Loucy (cell line): Measurements from ENCODE around the gene ZFAND3.

Experiments used
- H2AFZ ChIP-seq: fragments of 200-600 bp; sonication (generic); 2 replicates; pipeline ENCODE4 v1.6.0; 2016; ENCODE audit warnings: antibody characterized with exemption, mild to moderate bottlenecking, low read length, moderate library complexity
- H3F3A ChIP-seq: fragments of 200-600 bp; 2 replicates; pipeline ENCODE4 v1.6.0; 2016; ENCODE audit warnings: antibody characterized with exemption, low read depth, mild to moderate bottlenecking
- H3K27me3 ChIP-seq: fragments of 200-600 bp; sonication (generic); 2 replicates; pipeline ENCODE4 v1.6.1; 2014; ENCODE audit warnings: low read length, mild to moderate bottlenecking; ENCODE audit not compliant: insufficient read depth, poor library complexity, severe bottlenecking
- H3K36me3 ChIP-seq: fragments of 200-600 bp; sonication (generic); 2 replicates; pipeline ENCODE4 v1.6.1; 2016; ENCODE audit warnings: low read length; ENCODE audit not compliant: insufficient read depth
- H3K4me1 ChIP-seq: fragments of 200-600 bp; sonication (generic); 2 replicates; pipeline ENCODE4 v1.5.1; 2014; ENCODE audit warnings: low read length, mild to moderate bottlenecking; ENCODE audit not compliant: insufficient read depth, poor library complexity, severe bottlenecking
- H3K4me2 ChIP-seq: fragments of 200-600 bp; sonication (generic); 2 replicates; pipeline ENCODE4 v1.6.0; 2014; ENCODE audit warnings: antibody characterized with exemption, low read length, low read depth, mild to moderate bottlenecking; ENCODE audit not compliant: poor library complexity, severe bottlenecking
- H3K4me3 ChIP-seq: fragments of 200-600 bp; sonication (generic); 2 replicates; pipeline ENCODE4 v1.5.1; 2014; ENCODE audit warnings: low read length, mild to moderate bottlenecking, mixed read lengths; ENCODE audit not compliant: poor library complexity, severe bottlenecking
- H3K79me2 ChIP-seq: fragments of 200-600 bp; sonication (generic); 2 replicates; pipeline ENCODE4 v1.6.1; 2014; ENCODE audit warnings: low read length; ENCODE audit not compliant: insufficient read depth
- H3K9ac ChIP-seq: fragments of 200-600 bp; sonication (generic); 2 replicates; pipeline ENCODE4 v1.6.0; 2014; ENCODE audit warnings: mild to moderate bottlenecking, low read depth, low read length, moderate library complexity; ENCODE audit not compliant: poor library complexity, severe bottlenecking
- H3K9me2 ChIP-seq: fragments of 200-600 bp; sonication (generic); replicated peaks from 2 replicates; pipeline ENCODE4 v1.6.1; 2016; ENCODE audit warnings: low read depth, low read length, mixed read lengths
- H3K9me3 ChIP-seq: fragments of 200-600 bp; sonication (generic); 2 replicates; pipeline ENCODE4 v1.6.1; 2014; ENCODE audit warnings: mild to moderate bottlenecking, antibody characterized with exemption, low read length, low read depth; ENCODE audit not compliant: insufficient read depth
- H4K20me1 ChIP-seq: fragments of 200-600 bp; sonication (generic); 2 replicates; pipeline ENCODE4 v1.6.0; 2014; ENCODE audit warnings: antibody characterized with exemption, low read length, mild to moderate bottlenecking; ENCODE audit not compliant: insufficient read depth, poor library complexity, severe bottlenecking
- EZH2phosphoT487 ChIP-seq: fragments of 200-600 bp; IDR thresholded peaks from 2 replicates; pipeline ENCODE4 v1.6.1; 2018; ENCODE audit warnings: antibody characterized with exemption, mild to moderate bottlenecking, moderate library complexity, borderline replicate concordance
- TF ChIP-seq, protein P1 (sequence below): fragments of 200-600 bp; sonication (generic); conservative IDR thresholded peaks from 2 replicates; pipeline ENCODE4 v1.5.1; 2014; ENCODE audit warnings: mild to moderate bottlenecking, antibody characterized with exemption, low read length

Gene ZFAND3

DNA sequence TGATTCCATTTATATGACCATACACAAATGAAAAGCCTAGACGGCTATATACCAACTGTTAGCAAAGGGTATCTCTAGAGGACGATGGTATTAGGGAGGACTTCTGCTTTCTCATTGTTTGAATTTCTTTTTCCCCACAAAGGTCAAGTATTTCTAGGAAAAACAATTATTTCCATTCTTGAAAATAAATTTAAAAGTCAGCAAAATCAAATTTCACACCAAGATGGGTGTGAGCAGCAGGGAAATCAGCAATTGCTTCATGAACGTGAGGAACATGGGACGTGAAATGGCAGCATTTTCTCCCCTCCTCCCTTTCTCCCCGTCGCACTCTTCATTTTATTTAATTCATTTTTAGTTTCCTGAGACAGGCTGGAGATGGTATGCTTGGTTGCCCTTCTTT, 5.2 kb upstream of the ZFAND3 start:
- Histone ChIP-seq H3K9me2 (no peaks in the 10 kb centered on the region), H3K4me1 (peaks cover 14% of the 10 kb centered on the region), H3K4me3 (no peak overlapping the region), H3F3A (no peaks in the 10 kb centered on the region), H3K9me3 (no peaks in the 10 kb centered on the region), H3K79me2 (peaks cover 13% of the 10 kb centered on the region), H3K27me3 (no peaks in the 10 kb centered on the region), H4K20me1 (no peaks in the 10 kb centered on the region), H2AFZ (no peak overlapping the region), H3K36me3 (no peaks in the 10 kb centered on the region), H3K9ac (no peak overlapping the region), H3K4me2 (no peak overlapping the region)
- TF ChIP-seq EZH2phosphoT487: no peak
- TF ChIP-seq, protein P1, sequence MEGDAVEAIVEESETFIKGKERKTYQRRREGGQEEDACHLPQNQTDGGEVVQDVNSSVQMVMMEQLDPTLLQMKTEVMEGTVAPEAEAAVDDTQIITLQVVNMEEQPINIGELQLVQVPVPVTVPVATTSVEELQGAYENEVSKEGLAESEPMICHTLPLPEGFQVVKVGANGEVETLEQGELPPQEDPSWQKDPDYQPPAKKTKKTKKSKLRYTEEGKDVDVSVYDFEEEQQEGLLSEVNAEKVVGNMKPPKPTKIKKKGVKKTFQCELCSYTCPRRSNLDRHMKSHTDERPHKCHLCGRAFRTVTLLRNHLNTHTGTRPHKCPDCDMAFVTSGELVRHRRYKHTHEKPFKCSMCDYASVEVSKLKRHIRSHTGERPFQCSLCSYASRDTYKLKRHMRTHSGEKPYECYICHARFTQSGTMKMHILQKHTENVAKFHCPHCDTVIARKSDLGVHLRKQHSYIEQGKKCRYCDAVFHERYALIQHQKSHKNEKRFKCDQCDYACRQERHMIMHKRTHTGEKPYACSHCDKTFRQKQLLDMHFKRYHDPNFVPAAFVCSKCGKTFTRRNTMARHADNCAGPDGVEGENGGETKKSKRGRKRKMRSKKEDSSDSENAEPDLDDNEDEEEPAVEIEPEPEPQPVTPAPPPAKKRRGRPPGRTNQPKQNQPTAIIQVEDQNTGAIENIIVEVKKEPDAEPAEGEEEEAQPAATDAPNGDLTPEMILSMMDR: no peak

DNA sequence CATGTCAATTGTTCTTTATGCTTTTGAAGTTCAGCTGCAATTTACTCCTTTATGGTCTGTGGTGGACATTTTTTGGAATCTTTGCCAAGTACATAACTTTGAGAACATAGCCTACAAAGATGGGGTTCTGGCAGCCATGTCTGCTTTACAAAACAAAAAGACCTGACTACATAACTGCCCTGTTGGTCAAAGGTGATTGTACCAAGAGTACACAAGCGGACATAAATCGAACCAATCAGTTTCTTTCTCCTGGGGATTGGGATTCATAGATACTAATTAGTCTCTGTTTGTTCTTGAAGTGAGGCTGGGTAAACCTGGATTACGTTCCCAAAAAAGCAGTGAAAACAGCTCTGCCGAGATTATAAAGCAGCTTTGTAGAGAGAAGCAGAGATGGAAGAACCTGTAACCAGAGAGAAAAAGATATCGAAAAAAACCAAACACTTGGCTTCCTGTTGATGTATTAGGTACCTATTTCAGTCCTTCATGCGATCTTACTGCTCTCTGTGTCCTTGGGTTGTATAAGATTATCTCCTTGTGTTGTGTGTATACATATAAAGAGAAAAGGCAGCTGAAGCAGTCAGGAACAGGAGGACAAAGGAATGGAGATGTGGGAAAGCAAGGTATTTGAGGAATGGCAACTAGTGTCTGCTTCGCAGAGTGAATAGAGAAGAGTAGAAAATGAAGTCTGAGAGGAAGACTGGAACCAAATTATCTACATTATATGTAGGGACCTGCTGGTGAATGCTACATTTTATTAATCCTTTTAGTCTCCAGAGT, 2.7 kb upstream of the ZFAND3 start:
- H3K27me3 ChIP-seq: no peaks in the 10 kb centered on the region
- peak overlapping the region; percentile 86 for H3K4me2 ChIP-seq
- H3K4me1 ChIP-seq: peaks cover 29% of the 10 kb centered on the region
- H3K36me3 ChIP-seq: no peaks in the 10 kb centered on the region
- peaks cover 16% of the 10 kb centered on the region for H4K20me1 ChIP-seq
- H3K9ac ChIP-seq: no peak overlapping the region
- no peak overlapping the region for H2AFZ ChIP-seq
- H3F3A ChIP-seq: no peaks in the 10 kb centered on the region
- H3K9me2 ChIP-seq: no peaks in the 10 kb centered on the region
- no peaks in the 10 kb centered on the region for H3K9me3 ChIP-seq
- TF ChIP-seq EZH2phosphoT487: no peak
- TF ChIP-seq, protein P1: no peak
- no peak overlapping the region for H3K4me3 ChIP-seq
- H3K79me2 ChIP-seq: peaks cover 31% of the 10 kb centered on the region

DNA sequence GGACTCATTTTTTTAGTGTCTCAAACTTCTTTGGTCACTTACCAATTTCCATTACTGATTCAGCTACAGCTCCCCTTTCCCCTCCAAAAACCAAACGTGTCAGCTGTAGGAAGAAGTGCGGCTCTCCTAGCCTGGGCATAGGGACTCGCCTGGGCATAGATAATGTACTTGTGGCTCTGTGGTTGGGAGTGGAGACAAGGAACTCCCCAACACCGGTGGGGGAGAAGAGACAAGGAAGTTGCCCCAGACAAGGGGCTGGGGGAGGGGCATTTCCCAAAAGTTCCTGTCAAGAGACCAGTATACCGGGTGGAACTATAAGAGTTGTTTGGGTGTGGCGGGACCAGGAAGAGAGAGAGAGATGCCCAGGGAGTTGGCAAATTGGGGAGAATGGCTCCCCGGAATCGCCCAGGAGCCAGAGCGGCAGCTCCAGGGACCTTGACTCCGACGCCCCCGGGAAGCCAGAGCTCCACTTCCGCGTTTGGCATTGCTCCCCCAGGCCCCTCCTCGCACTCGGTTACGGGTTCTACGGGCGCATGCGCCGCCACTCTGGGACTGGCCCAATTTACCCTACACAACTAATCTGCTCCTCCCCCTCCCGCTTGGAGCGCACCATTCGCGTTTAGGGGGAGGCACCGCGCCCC, 871 bp upstream of the ZFAND3 start:
- Histone ChIP-seq H3K27me3 (no peaks in the 10 kb centered on the region), H3K36me3 (no peaks in the 10 kb centered on the region), H3K4me3 (peak overlapping the region; percentile 80), H4K20me1 (peaks cover 35% of the 10 kb centered on the region), H3K79me2 (peaks cover 49% of the 10 kb centered on the region), H2AFZ (peak overlapping the region; percentile 90), H3K9me3 (no peaks in the 10 kb centered on the region), H3K9me2 (no peaks in the 10 kb centered on the region), H3K4me1 (peaks cover 45% of the 10 kb centered on the region), H3K4me2 (peak overlapping the region; percentile 86), H3K9ac (peak overlapping the region; percentile 77), H3F3A (no peaks in the 10 kb centered on the region)
- TF ChIP-seq, protein P1: no peak
- no peak for TF ChIP-seq EZH2phosphoT487
